GM23338 (cell line): Measurements from ENCODE around the gene NOLC1.

ENCODE experiments used
- ZNF331 ChIP-seq: fragments of 250-450 bp; sonication (Bioruptor Pico); IDR thresholded peaks from 2 replicates; pipeline ENCODE4 v1.5.0; 2020; ENCODE audit warnings: low read depth, mild to moderate bottlenecking, moderate library complexity
- TF ChIP-seq, protein P1 (sequence below), 2 experiments: fragments of 200-600 bp in 1 of 2; sonication (generic) in 1 of 2; conservative IDR thresholded peaks; 2 replicates each; pipeline versions ENCODE4 v1.5.1 to v1.6.1; 2016 to 2017; ENCODE audit warnings: antibody characterized with exemption in 2 of 2, low read depth in 2 of 2, mild to moderate bottlenecking in 2 of 2, moderate library complexity in 1 of 2

DNA sequence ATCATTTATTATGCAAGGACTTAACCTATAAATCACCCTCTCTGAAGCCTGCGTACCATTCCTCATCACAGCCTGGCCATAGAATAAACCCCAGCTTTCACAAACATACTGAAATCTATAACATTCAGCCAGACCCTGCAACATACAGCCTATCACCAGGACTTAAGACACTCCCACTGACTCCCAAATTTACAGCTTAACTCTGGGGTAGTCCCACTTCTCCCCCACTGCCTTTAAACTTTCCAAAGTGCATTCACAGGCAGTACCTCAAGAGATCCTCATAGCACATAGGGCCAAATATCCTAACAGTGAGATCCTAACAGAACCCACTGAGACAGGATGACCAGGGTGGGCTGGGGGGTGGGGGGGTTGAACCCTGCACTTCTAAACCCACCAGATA, 35.5 kb upstream of the NOLC1 start:
- TF ChIP-seq ZNF331 (CRISPR knock-in tag), result no peak
- TF ChIP-seq, protein P1, sequence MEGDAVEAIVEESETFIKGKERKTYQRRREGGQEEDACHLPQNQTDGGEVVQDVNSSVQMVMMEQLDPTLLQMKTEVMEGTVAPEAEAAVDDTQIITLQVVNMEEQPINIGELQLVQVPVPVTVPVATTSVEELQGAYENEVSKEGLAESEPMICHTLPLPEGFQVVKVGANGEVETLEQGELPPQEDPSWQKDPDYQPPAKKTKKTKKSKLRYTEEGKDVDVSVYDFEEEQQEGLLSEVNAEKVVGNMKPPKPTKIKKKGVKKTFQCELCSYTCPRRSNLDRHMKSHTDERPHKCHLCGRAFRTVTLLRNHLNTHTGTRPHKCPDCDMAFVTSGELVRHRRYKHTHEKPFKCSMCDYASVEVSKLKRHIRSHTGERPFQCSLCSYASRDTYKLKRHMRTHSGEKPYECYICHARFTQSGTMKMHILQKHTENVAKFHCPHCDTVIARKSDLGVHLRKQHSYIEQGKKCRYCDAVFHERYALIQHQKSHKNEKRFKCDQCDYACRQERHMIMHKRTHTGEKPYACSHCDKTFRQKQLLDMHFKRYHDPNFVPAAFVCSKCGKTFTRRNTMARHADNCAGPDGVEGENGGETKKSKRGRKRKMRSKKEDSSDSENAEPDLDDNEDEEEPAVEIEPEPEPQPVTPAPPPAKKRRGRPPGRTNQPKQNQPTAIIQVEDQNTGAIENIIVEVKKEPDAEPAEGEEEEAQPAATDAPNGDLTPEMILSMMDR (conservative IDR thresholded peaks at IDR 0.05; ENCODE audit: low read depth in 2 of 2), result no peak
